HG02642 (cell line): ENCODE measurements around the gene H1-8.

Experiments used
- ATAC-seq: cut with Tn5 transposase; IDR thresholded peaks from one replicate; pipeline ENCODE4 v1.9.1; 2021; ENCODE audit warnings: mild to moderate bottlenecking; ENCODE audit not compliant: unreplicated experiment, poor library complexity

Gene H1-8

GRCh38 chr3:129567176-129567705 lies 24.3 kb downstream of the H1-8 start:
- no peak for ATAC-seq

- no peak for ATAC-seq
These were observed 25.0 kb downstream of the H1-8 start for GRCh38 chr3:129567939-129568338.

- no peak for ATAC-seq
These were observed 26.9 kb downstream of the H1-8 start for GRCh38 chr3:129569856-129570255.

- ATAC-seq: no peak
These were observed 28.9 kb downstream of the H1-8 start for GRCh38 chr3:129571605-129572547.

GRCh38 chr3:129572603-129573002 lies 29.6 kb downstream of the H1-8 start:
- no peak for ATAC-seq

GRCh38 chr3:129573493-129573892 lies 30.5 kb downstream of the H1-8 start:
- no peak for ATAC-seq

GRCh38 chr3:129574206-129574605 lies 31.2 kb downstream of the H1-8 start:
- ATAC-seq: no peak

GRCh38 chr3:129575233-129575996 lies 32.4 kb downstream of the H1-8 start:
- no peak for ATAC-seq

- ATAC-seq: no peak
These were observed 33.0 kb downstream of the H1-8 start for GRCh38 chr3:129575997-129576384.

- peak; percentile 35 for ATAC-seq
These were observed 33.8 kb downstream of the H1-8 start for GRCh38 chr3:129576514-129577352.

GRCh38 chr3:129577366-129577765 lies 34.4 kb downstream of the H1-8 start:
- no peak for ATAC-seq

- ATAC-seq: peak; percentile 51
These were observed 35.2 kb downstream of the H1-8 start for GRCh38 chr3:129577925-129578786.

GRCh38 chr3:129579991-129580390 lies 37.0 kb downstream of the H1-8 start:
- no peak for ATAC-seq

- ATAC-seq: no peak
These were observed 38.6 kb downstream of the H1-8 start for GRCh38 chr3:129581623-129582022.

- no peak for ATAC-seq
These were observed 39.8 kb downstream of the H1-8 start for GRCh38 chr3:129582799-129583198.

GRCh38 chr3:129583289-129583688 lies 40.3 kb downstream of the H1-8 start:
- ATAC-seq: no peak

GRCh38 chr3:129584631-129585030 lies 41.7 kb downstream of the H1-8 start:
- ATAC-seq: no peak

- no peak for ATAC-seq
These were observed 43.1 kb downstream of the H1-8 start for GRCh38 chr3:129585949-129586657.
